Lower leg skin (tissue), 4 donors: Measurements from ENCODE around the gene PCCA. TPM values are rescaled to one million over a fixed set of nuclear protein-coding genes. Genes with fewer than 3 reads are reported as not detected.

Source experiments
- DNase-seq, 2 donors: peaks; one replicate each; pipeline ENCODE4 v3.0.0-alpha.2; 2019; ENCODE audit warnings: low spot score in 2 of 2
- H3K4me3 ChIP-seq: fragments of 200-600 bp; sonication (generic); 2 replicates; pipeline ENCODE4 v1.5.1; 2017; ENCODE audit warnings: mild to moderate bottlenecking, low read depth; ENCODE audit not compliant: poor library complexity, severe bottlenecking
- CTCF ChIP-seq, 3 donors: fragments of 450-650 bp; IDR thresholded peaks; one replicate each; pipeline ENCODE4 v1.5.1; 2016; ENCODE audit warnings: antibody characterized with exemption in 3 of 3, mild to moderate bottlenecking in 3 of 3, moderate library complexity in 2 of 3
- POLR2A ChIP-seq, 2 donors: fragments of 450-650 bp; IDR thresholded peaks; one replicate each; pipeline ENCODE4 v1.6.1; 2016 to 2017; ENCODE audit warnings: antibody characterized with exemption in 2 of 2, mild to moderate bottlenecking in 1 of 2, moderate library complexity in 1 of 2
- WGBS, 2 donors: methylation state at CpG; one replicate each; pipeline ENCODE4 v1.1.5; 2018; 5-methylcytosine and 5-hydroxymethylcytosine counted together
- intact Hi-C: fragments of 100-400 bp; cut with DNase I; formaldehyde crosslinking; loops from one replicate; pipeline ENCODE4 v1.15.0; 2023; ENCODE audit warnings: low total_unique reads
- total RNA-seq, 4 donors: library from RNA; depleted of rRNA; stranded (reverse); fragments of >200 nt; gene quantifications; one replicate each; pipeline ENCODE4 v1.1.0, GENCODE V29; 2016

PCCA gene, protein sequence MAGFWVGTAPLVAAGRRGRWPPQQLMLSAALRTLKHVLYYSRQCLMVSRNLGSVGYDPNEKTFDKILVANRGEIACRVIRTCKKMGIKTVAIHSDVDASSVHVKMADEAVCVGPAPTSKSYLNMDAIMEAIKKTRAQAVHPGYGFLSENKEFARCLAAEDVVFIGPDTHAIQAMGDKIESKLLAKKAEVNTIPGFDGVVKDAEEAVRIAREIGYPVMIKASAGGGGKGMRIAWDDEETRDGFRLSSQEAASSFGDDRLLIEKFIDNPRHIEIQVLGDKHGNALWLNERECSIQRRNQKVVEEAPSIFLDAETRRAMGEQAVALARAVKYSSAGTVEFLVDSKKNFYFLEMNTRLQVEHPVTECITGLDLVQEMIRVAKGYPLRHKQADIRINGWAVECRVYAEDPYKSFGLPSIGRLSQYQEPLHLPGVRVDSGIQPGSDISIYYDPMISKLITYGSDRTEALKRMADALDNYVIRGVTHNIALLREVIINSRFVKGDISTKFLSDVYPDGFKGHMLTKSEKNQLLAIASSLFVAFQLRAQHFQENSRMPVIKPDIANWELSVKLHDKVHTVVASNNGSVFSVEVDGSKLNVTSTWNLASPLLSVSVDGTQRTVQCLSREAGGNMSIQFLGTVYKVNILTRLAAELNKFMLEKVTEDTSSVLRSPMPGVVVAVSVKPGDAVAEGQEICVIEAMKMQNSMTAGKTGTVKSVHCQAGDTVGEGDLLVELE
- 10 to 100 TPM; 24.3 to 34.2 (median 26.2) TPM for total RNA-seq

DNA sequence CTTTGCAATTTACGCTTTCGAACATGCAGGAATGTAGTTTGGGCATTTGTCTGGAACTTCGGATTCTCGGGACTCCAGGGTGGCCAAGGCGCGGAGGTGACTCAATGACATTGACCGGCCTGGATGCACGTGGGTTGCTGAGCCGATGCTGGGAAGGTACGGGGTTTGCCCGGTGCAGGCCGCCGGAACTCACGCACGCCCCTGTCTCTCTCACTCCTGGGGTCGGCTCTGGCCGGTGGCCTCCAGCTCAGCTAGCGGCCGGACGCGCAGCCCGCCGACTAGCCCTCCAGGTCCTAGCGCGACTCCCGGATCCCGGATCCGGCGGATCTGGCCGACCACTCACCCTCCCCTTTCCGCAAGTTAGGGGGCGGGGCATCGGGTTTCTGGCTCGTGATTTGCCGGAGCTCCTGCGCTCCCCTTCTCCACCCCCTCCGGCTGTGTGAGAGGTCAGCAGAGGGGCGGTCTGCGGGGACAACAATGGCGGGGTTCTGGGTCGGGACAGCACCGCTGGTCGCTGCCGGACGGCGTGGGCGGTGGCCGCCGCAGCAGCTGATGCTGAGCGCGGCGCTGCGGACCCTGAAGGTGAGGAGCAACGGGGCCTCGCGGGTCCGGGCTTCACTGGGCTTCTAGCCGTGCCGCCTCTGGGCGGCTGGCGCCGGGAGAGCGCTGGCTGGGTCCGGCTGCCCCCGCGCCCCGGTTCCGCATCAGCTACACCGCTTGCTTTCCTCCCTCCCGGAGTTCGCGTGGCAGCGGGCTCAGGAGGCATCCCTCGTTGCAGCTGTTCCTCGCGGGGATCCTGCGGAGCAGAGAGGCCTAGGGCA is at the start of gene PCCA:
PCCA (plus strand) TSS at position 450 of the 821 bp plus-strand sequence; CDS start at position 478, 28 bp downstream.
- peak; percentile 92 to 98 for DNase-seq
- peak within 1 kb of the TSS; percentile 81 for H3K4me3 ChIP-seq
- intact Hi-C loops, result no loop called here
- WGBS, 2 donors, result 1 to 2% methylated on average over 44 to 77 of the region's 77 CpGs
- TF ChIP-seq CTCF (IDR thresholded peaks at IDR 0.05) (no peak), POLR2A (IDR thresholded peaks at IDR 0.05) (no peak)

GRCh38 chr13:100039740-100040139 is 49.2 kb upstream of the PCCA start:
- intact Hi-C loops, result no loop called here
- WGBS, 2 donors, result 44 to 49% methylated on average over 4 of the region's 4 CpGs
- TF ChIP-seq CTCF (IDR thresholded peaks at IDR 0.05), result no peak
- no peak for DNase-seq
- no peak overlapping the region for H3K4me3 ChIP-seq

- TF ChIP-seq POLR2A (IDR thresholded peaks at IDR 0.05) (no peak), CTCF (IDR thresholded peaks at IDR 0.05) (no peak)
- WGBS, 2 donors, result 35 to 39% methylated on average over 3 of the region's 3 CpGs
- no peak for DNase-seq
- intact Hi-C loops, result no loop called here
- no peak overlapping the region for H3K4me3 ChIP-seq
These were observed 48.7 kb upstream of the PCCA start for GRCh38 chr13:100040196-100040595.

GRCh38 chr13:100044936-100045335 is 44.0 kb upstream of the PCCA start:
- H3K4me3 ChIP-seq, result no peak overlapping the region
- TF ChIP-seq CTCF (IDR thresholded peaks at IDR 0.05) (no peak), POLR2A (IDR thresholded peaks at IDR 0.05) (no peak)
- WGBS, 2 donors, result 84 to 87% methylated on average over 3 of the region's 3 CpGs
- no peak for DNase-seq
- intact Hi-C loops, result no loop called here

GRCh38 chr13:100045355-100045754 is 43.5 kb upstream of the PCCA start:
- no peak for TF ChIP-seq CTCF (IDR thresholded peaks at IDR 0.05)
- TF ChIP-seq POLR2A (IDR thresholded peaks at IDR 0.05), result no peak
- WGBS, 2 donors, result 81 to 83% methylated on average over 3 of the region's 3 CpGs
- H3K4me3 ChIP-seq, result no peak overlapping the region
- no peak for DNase-seq
- intact Hi-C loops, result no loop called here
